ENCODE data around the gene GALNT9.

DNA sequence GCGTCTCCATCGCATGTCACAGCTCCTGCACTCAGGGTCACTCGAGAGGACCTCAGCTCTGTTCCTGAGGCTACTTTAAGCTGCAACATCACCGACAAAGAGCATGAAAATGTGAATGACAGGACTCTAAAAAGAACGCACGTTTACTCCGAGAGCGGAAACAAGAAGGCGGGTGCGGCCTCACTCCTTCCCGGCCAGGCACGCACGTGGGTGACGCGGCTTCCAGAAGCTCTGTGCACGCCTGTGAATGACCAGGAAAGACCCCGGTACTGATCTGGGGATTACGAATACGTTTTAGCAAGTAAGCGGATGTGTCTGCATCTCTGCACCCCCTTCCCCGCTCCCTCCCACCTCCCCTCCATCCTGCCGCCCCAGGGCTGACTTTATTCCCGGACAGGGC, 15.2 kb upstream of the GALNT9 start:
- TF ChIP-seq POLR2A (IDR thresholded peaks at IDR 0.05) (no peak), CTCF (IDR thresholded peaks at IDR 0.05) (no peak)

All from right lobe of liver (tissue), 4 donors.